KBM-7 (cell line): ENCODE data around the gene TMEM201.

Experiments used
- DNase-seq: peaks from one replicate; pipeline ENCODE4 v3.0.0-alpha.2; 2015
- in situ Hi-C: fragments of 300-500 bp; cut with MboI; formaldehyde crosslinking; loops from 2 replicates; pipeline ENCODE4 v1.14.3; 2020; ENCODE audit warnings: low sequenced_read_pairs, low pct_unique_long_range_greater_than_20kb, mixed read lengths

TMEM201 gene

DNA sequence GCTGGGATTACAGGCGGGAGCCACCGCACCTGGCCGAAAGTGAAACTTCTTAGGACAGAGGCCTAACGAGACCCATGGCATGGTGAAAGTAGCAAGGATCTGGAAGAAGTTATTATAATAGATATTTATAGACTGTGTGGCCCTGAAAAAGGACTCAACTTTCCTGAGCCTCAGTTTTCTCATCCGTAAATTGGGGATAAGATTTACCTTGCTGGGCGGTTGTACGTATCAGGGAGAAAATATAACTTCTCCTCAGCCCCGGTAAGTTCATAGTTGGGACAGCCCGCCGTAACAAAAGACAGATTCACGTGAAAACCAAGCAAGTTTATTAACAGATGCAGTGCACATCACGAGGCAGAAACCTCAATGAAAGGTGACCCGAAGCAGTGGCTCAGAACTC is 57.3 kb downstream of the TMEM201 start:
- in situ Hi-C loops, result no loop called here
- DNase-seq, result no peak

DNA sequence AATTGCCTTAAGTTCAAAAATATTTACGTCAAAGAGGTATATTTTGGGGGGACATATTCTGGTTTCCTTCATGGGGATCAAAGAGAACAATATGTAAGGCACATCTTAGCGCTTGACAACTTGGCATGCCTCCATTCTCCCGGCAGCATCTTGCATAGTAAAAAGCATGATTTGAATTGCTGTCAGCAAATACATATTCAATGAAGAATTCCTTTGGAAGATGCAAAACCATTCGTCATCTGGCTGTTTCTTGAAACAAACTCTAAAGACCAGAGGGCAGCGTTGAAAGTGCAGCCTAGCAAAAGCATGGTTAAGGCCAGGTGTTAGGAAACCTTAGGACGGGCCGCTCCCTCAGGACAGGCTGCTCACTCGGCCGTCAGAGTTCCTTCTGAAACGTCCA is 59.5 kb downstream of the TMEM201 start:
- in situ Hi-C loops, result no loop called here
- DNase-seq, result no peak

DNA sequence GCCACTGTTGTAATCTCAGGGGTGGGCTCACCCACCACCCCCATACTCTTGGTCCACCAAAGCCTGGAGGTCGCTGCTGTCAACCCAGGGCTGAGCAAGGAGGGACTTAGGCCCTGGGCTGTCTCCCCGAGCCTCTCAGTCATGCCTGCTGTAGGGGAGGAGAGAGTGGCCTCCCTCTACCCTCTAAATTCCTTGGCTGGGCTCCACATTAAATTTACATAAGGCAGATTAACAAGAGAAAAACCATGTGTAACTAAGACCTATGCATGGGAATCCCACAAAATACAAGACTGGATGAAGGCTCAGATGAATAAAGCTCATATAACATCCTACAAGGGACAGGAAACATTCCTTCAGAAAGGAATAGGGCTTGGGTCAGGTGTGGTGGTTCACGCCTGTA is 61.1 kb downstream of the TMEM201 start:
- DNase-seq, result no peak
- in situ Hi-C loops, result no loop called here

DNA sequence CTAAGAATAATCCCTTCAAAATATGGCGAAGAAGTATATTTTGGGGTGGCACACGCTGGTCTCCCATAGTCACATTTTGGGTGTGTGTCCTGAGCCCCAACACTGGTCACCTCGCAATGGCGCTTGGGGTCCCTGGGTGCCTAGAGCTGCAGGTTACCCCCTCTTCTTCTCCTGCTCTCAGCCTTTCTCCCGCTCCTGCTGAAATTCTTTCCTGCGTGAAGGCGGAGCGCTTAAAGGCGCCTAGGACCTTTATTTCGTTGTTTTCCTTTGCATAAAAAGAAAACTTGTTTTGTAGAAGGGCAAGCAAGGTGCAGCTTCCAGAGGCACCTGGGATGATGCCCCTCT is 62.5 kb downstream of the TMEM201 start:
- peak; percentile 7 for DNase-seq
- in situ Hi-C loops, result no loop called here

DNA sequence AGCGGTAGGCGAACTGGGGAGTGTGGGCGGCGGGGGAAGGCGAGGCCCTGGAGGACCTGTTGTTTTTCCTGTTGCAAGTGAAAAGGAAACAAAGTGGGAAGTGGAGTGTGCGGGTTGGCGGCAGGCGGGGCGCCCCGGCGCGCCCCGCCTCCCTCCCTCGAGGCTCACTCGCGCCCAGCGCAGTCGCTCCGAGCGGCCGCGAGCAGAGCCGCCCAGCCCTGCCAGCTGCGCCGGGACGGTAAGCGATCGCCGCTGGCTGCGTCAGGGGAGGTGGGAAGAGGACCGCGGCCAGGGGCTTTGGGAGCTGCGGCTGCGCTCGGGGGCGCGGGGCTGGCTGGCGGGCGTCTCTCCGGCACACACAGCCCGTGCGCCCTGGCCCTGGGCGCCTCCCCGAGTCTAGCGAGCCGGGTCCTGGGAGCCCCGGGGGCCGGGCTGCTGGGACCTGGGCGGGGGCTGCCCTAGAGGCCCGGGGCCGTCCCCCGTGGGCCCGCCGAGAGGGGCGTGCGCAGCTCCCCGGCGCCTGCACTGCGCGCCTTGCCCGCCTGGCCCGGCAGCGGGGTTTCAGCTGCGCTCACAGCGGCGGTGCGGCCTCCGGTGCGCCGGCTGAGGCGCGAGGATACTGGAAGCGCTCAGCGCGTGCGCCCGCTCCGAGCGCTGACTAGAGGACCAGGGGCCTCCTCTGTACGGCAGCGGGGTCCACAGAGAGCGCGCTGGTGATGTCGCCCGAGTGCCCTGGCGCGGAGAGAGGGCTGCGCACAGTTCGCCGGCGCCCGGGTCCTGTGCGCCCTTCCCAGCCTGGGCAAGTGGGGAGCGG is 63.1 kb downstream of the TMEM201 start, which contains the start of gene PIK3CD:
TSS of gene PIK3CD (plus strand) at position 167 of the 814 bp plus-strand sequence. CDS start 58,725 bp downstream, outside the sequence.
- in situ Hi-C loops, result no loop called here
- peak; percentile 83 for DNase-seq

DNA sequence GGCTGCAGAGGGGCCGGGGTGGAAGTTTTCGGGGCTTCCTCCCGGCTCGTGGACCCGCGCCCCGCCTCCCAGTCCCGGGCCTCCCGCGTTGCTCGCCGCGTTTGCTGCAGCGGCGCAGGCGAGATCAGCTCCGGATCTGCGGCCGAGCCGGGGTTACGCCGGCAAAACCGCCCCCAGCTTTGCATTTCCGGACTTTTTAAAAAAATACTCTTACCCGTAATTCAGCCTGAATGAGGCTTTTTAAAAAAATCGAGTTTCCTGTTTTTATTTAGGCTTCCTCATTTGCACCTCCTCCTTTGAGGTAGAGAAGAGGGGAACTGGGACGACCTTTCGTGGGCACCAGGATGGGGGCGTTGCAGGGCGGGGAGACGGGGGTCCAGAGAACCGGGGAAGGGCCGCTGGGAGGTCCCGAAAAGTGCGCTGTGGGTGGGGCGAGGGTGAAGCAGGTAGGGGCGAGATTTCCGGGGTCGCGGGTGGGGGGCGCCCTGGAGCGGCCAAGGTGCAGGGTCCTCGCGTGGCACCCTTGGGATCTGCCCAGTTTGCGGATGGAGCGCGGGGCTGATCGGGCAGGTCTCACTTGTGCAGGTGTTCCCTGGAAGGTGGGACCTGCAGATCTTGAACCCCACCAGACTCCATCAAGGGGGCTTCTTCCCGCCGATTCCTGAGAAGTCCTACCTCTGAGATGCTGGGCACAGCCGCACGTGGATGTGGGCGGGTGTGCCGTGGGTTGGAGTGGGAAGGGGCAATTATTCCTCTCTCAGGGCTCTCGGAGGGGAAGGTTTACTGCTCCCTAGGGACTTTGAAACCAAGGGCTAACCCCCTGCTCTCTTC is 63.9 kb downstream of the TMEM201 start:
- in situ Hi-C loops, result no loop called here
- DNase-seq, result peak; percentile 67

DNA sequence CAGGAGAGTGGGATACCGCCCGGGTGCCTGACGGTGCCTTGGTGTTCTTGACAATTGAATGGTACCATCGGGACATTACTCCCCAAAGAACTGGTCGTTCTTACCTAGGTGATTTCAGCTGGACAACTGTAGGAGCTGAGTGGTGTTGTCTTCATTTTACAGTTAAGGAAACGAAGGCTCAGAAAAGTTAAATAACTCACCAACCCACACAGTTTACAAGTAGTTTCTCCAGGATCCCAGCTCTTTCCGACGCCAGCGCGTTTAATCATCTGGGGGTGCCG is 64.4 kb downstream of the TMEM201 start:
- in situ Hi-C loops, result no loop called here

DNA sequence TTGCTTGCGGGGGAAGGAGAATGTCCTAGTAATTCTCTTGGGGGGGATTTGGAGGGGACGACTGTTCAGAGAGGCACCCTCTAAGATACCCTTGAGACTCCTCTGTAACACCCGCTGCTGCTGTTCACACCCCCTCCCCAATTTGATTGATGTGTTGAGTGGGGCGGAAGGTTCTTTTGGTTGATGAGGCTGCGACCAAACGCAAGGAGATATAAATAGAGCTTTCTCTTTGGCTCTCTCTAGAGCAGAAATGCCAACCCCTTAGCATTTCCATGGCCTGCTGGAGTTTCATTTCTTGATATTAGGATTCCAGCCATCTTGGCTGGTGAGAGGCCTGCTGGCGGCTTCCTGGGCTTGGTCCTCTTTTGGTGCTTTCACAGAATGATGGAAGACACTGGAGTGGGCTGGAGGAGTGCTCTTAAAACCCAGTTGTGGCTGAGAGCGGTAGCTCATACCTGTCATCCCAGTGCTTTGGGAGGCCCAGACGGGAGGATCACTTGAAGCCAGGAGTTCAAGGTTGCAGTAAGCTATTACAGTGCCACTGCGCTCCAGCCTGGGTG is 64.9 kb downstream of the TMEM201 start:
- in situ Hi-C loops, result no loop called here
- peak; percentile 40 for DNase-seq

More for the DNA sequence above, 64.4 kb downstream of the TMEM201 start:
- DNase-seq, result peak; percentile 25

DNA sequence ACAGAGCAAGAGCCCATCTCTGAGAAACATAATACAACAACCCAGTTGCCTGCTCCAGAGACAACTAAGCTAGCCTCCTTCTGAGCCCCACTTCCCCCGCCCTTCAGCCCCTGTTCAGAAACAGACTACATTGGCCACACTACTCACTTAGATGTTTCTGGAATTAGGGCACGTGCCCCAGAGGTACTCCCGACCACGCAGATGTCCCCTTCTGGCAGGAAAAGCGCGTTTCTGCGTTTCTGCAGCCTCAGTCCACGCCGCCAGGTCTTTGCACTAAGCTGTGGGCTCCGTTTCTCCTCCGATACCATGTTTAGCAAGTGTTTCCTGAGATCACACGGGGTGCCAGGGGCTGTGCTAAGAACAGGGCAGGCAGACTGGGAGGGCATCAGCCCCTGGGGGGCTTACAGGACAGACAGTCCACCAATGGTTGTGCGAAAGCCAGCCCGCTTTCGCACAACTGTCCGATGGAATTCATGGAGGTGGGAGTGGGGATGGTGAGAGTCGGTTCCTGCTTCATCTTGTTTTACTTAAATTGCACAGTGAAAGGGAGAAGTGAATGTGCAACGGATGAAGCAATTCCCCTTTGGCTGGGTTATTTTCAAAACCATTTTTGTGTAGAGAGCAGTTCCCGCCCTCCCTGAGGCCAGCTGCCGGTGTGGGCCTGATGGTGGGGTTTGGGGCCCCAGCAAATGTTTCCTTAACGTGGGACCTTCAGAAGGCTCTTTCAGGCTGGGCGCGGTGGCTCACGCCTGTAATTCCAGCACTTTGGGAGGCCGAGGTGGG is 65.5 kb downstream of the TMEM201 start:
- in situ Hi-C loops, result no loop called here
- DNase-seq, result peak; percentile 80

DNA sequence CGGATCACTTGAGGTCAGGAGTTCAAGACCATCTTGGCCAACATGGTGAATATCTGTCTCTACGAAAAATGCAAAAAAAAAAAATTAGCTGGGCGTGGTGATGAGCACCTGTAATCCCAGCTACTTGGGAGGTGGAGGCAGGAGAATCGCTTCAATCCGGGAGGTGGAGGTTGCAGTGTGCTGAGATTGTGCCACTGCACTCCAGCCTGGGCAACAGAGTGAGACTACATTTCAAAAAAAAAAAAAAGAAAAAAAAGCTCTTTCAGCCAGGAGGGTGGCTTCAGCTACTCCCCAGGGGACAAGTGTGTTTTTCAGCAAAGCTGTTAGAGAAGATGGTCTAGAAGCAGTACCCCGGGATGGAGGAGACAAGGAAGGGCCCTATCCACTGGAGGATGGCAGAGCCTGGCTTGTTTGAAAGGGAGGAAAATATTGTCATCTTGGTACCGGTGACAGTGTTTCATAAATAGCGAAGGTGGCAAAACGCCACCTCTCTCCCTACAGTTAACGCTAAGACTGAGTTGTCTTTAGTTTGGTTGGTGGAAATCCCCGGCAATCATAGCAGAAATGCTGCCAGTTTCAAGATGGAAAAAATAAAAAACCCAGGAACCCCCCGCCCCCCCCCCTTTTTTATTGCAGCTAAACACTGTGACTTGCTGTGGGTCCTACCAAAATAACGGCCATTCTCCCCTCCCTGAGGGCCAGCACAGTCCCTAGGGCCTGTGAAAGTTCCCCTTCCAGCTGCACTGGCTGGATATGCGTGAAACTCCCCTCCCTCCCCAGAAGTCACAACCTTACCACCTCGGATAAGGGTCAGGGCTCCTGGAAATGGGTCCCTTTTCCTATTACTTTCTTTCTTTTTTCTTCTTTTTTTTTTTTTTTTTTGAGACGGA is 66.4 kb downstream of the TMEM201 start:
- peak; percentile 14 for DNase-seq
- in situ Hi-C loops, result no loop called here

DNA sequence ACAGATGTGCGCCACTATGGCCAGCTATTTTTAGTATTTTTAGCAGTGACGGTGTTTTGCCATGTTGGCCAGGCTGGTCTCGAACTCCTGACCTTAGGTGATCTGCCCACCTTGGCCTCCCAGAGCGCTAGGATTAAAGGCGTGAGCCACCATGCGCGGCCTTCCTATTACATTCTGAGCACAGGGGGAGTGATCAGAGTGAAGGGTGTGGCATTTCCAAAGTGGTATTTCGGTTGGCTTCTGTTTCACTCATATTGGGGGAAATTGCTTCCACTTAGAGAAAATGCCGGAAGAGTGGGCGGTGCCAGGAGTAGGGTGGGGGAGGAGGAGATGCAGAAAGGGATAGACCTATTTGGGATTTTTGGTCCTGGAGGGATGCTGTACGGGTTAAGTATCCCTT is 67.1 kb downstream of the TMEM201 start:
- in situ Hi-C loops, result no loop called here
- no peak for DNase-seq

DNA sequence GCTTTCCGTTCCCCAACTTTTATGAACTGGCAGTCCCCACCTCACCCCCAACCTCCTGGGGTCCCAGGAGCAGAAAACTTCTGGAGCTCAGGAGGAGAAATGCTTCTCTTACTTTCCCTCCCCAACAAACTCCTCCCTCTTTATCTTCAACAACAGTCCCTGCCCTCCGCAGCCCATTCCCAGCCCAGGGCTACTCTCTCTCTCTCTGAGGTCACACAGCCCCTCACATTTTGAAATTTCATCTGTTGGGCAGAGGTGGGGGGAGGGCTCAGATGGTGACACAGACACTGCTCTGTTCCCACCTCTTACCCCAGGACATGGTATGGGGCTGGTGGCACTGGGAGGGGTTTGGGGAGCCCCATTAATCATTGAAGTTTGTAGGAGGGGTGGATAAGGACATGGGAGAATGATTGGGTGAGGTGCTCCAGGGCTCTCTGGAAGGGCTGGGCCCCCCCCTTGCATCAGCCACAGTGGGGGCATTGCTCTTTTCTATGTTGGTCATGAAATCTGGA is 68.9 kb downstream of the TMEM201 start:
- in situ Hi-C loops, result no loop called here

DNA sequence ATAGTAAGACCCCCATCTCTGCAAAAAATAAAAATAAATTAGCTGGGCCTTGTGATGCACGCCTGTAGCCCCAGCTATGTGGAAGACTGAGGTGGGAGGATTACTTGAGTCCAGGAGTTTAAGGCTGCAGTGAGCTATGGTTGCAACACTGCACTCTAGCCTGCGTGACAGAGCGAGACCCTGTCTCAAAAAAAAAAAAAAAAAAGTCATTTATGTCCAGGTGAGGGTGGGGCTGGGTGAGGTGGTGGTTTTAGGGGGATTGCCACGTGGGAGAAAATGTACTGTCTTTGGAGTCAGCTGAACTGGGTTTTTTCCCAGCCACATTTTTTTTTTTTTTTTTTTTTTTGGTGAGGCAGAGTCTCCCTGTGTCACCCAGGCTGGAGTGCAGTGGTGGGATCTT is 69.5 kb downstream of the TMEM201 start:
- in situ Hi-C loops, result no loop called here
- DNase-seq, result no peak

More for the DNA sequence above, 68.9 kb downstream of the TMEM201 start:
- DNase-seq, result no peak

DNA sequence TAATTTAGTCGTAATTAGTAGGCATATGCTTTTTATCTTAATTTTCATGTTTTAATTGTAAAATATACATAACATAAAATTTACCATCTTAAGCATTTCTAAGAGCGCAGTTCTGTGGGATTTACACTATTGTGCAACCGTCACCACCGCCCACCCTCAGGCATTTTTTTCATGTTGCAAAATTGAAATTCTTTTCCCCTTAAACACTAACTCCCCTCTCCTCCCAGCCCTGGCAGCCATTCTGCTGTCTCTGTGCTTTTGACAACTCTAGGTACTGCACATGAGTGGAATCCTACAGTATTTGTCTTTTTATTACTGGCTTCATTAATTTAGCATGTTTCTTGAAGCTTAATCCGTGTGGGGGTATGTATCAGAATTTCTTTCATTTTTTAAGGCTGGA is 70.6 kb downstream of the TMEM201 start:
- in situ Hi-C loops, result no loop called here
- no peak for DNase-seq

DNA sequence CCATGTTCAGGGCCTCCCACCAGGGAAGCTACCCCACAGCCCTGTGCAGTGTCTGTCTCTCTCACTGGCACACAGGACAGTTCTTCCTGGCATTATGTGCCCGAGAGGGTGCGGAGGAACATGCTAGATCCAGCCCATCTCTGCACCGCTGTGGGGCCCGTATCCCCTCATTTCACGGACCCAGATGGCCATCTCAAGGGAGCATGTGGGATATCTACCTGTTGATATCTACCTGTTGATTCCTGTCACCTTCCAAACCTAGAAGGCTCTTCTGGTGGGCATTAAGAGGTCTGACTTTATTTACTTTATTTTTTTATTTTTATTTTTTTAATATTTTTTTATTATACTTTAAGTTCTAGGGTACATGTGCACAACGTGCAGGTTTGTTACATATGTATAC is 74.5 kb downstream of the TMEM201 start:
- in situ Hi-C loops, result no loop called here
- no peak for DNase-seq
